ENCODE data around the gene GPANK1. TPM values are rescaled to one million over a fixed set of nuclear protein-coding genes. Genes with fewer than 3 reads are reported as not detected.

The GPANK1 gene
- total RNA-seq, 1 donor from 2014 or later: 30.1 TPM

DNA sequence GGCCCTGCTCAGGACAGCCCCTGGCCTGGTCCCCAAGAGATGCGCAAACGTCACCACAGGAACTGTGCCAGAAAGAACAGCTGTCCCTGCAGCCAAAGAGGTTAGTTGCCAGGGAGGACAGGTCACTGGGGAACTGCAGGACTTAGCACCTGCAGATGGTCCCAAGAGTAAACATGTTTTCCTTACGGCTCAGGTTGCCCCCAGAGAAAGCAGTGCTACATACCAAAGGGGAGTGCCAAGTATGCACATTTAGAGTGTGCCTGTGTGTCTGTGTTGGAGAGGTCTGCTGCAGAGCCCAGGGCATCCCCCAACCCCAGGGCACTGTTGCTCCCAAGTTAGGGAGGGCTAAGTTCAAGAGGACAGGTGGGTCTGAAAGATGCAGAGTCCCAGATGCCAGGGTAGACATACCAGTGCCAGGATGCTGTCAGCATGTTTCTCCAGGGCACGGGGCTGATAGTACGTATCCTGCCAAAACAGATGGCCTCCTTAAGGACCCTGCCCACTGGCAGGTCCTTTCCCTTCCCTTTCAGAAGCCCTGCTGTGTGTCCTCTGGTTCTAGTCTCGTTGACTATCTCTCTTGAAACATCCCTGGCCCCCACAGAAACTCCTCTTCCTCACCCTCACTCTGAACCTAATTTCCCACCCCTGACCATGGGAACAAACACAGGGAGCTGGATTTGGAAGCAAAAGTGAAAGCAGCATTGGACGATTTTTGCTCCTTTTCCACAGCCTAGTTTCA is 37.0 kb upstream of the GPANK1 start:
- Mint-ChIP-seq H3K27ac (ENCODE audit: unreplicated experiment) (peak overlapping the region; percentile 99), H3K4me3 (ENCODE audit: unreplicated experiment) (peak overlapping the region; percentile 94), H3K9me3 (ENCODE audit: unreplicated experiment) (peaks cover 10% of the 10 kb centered on the region), H3K27me3 (ENCODE audit: unreplicated experiment) (peaks cover 7% of the 10 kb centered on the region), H3K4me1 (ENCODE audit: low read depth, unreplicated experiment) (peaks cover 13% of the 10 kb centered on the region), H3K36me3 (ENCODE audit: unreplicated experiment) (no peaks in the 10 kb centered on the region)
- DNase-seq: peak; percentile 48
- TF ChIP-seq, protein P1, sequence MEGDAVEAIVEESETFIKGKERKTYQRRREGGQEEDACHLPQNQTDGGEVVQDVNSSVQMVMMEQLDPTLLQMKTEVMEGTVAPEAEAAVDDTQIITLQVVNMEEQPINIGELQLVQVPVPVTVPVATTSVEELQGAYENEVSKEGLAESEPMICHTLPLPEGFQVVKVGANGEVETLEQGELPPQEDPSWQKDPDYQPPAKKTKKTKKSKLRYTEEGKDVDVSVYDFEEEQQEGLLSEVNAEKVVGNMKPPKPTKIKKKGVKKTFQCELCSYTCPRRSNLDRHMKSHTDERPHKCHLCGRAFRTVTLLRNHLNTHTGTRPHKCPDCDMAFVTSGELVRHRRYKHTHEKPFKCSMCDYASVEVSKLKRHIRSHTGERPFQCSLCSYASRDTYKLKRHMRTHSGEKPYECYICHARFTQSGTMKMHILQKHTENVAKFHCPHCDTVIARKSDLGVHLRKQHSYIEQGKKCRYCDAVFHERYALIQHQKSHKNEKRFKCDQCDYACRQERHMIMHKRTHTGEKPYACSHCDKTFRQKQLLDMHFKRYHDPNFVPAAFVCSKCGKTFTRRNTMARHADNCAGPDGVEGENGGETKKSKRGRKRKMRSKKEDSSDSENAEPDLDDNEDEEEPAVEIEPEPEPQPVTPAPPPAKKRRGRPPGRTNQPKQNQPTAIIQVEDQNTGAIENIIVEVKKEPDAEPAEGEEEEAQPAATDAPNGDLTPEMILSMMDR (IDR thresholded peaks at IDR 0.05; ENCODE audit: partially characterized antibody, unreplicated experiment): no peak

DNA sequence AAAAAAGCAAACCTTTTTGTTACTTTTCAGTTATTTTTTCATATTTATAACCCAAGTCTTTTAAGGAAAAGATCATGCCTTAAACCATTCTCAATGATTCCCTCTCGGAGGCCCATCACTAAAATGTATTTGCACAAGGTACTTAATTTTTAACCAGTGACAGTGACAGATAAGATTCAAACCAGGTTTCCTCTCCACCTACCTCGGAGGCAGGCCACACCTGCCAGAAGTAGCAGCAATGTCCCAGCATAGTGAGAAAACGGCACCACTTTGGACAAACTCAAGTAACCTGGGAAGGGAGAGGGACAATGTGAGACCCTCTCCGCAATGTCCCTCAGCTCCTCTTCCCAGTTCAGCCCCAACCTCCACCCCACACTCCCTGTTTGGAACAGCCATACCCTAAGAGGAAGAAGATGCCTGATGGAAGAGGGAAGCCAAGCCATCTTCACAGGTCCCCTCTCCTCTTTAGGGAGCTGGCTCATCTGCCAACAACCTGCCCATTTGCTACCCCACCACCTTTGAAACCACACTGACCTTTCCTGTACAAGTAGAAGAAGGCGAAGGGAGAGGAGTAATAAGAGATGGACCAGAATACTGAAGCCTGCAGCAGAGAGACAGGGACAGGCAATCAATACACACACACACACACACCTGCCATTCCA is 36.1 kb upstream of the GPANK1 start:
- peak overlapping the region; percentile 62 for H3K27ac Mint-ChIP-seq (ENCODE audit: unreplicated experiment)
- no peaks in the 10 kb centered on the region for H3K36me3 Mint-ChIP-seq (ENCODE audit: unreplicated experiment)
- no peak for DNase-seq
- TF ChIP-seq, protein P1 (IDR thresholded peaks at IDR 0.05; ENCODE audit: partially characterized antibody, unreplicated experiment): no peak
- H3K27me3 Mint-ChIP-seq (ENCODE audit: unreplicated experiment): peaks cover 7% of the 10 kb centered on the region
- peaks cover 13% of the 10 kb centered on the region for H3K4me1 Mint-ChIP-seq (ENCODE audit: low read depth, unreplicated experiment)
- peaks cover 10% of the 10 kb centered on the region for H3K9me3 Mint-ChIP-seq (ENCODE audit: unreplicated experiment)
- peak overlapping the region; percentile 94 for H3K4me3 Mint-ChIP-seq (ENCODE audit: unreplicated experiment)

DNA sequence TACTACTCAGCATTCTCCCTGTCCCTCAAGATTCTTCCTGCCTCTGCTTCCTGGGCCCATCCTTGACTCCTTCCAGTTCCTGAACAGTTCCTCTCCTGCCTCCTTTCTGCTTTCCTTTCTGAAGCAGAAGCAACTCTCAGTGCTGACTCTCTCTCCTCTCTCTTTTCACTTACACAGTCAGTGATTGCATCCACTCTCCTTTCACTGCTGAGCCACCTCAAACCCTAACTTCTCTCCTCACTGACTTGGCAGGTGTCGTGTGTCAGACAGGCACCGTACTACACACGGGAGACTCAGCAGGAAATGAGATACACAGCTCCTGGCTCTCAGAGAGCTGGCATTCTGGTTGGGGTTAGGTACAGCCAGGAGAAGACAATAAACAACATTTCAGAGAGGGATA is 32.8 kb upstream of the GPANK1 start:
- no peak overlapping the region for H3K27ac Mint-ChIP-seq (ENCODE audit: unreplicated experiment)
- H3K4me3 Mint-ChIP-seq (ENCODE audit: unreplicated experiment): peak overlapping the region; percentile 39
- H3K9me3 Mint-ChIP-seq (ENCODE audit: unreplicated experiment): peaks cover 1% of the 10 kb centered on the region
- no peak for DNase-seq
- TF ChIP-seq, protein P1 (IDR thresholded peaks at IDR 0.05; ENCODE audit: partially characterized antibody, unreplicated experiment): no peak
- H3K27me3 Mint-ChIP-seq (ENCODE audit: unreplicated experiment): peaks cover 5% of the 10 kb centered on the region
- H3K4me1 Mint-ChIP-seq (ENCODE audit: low read depth, unreplicated experiment): peaks cover 13% of the 10 kb centered on the region
- no peaks in the 10 kb centered on the region for H3K36me3 Mint-ChIP-seq (ENCODE audit: unreplicated experiment)

DNA sequence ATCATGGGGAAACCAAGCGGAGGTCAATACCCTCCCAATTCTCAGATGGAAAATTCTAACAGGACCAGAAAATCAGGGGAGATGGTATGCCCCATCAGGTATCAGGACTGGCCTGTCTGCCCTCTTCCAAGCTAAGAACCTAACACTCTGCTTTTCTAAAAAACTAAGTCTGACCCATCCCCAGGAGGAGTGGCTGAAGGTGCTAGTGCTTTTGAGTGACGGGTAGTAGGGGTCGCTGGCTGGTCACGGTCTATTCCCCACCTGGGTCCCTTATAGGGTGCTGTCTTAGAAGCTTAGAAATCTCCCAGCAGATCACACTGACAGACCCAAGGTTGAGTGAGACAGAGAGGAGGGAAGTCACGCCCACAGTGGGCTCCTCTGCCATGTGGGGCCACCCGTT is 28.7 kb upstream of the GPANK1 start:
- H3K27ac Mint-ChIP-seq (ENCODE audit: unreplicated experiment): no peak overlapping the region
- TF ChIP-seq, protein P1 (IDR thresholded peaks at IDR 0.05; ENCODE audit: partially characterized antibody, unreplicated experiment): no peak
- H3K4me1 Mint-ChIP-seq (ENCODE audit: low read depth, unreplicated experiment): no peaks in the 10 kb centered on the region
- no peak overlapping the region for H3K4me3 Mint-ChIP-seq (ENCODE audit: unreplicated experiment)
- H3K9me3 Mint-ChIP-seq (ENCODE audit: unreplicated experiment): no peaks in the 10 kb centered on the region
- no peaks in the 10 kb centered on the region for H3K27me3 Mint-ChIP-seq (ENCODE audit: unreplicated experiment)
- no peak for DNase-seq
- no peaks in the 10 kb centered on the region for H3K36me3 Mint-ChIP-seq (ENCODE audit: unreplicated experiment)

DNA sequence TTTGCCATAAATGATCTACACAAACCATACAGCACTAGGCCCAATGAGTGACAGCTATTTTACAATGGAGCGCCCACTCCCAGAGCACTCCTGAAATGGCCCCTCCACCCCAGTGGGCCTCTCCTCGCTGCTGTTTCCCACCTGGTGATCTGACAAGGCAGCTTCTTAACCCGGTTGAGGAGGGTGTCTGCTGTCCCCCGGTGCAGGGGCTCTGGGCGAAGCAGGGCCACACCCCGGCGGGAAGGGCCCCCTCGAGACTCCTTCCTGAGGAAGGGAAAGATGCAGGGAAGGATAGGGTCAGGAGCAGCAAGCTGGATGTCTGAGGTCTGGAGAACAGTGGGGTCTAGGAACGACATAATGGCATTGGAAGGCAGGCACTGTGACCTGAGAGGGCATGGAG is 28.1 kb upstream of the GPANK1 start:
- DNase-seq: no peak
- Mint-ChIP-seq H3K9me3 (ENCODE audit: unreplicated experiment) (no peaks in the 10 kb centered on the region), H3K27me3 (ENCODE audit: unreplicated experiment) (no peaks in the 10 kb centered on the region), H3K4me1 (ENCODE audit: low read depth, unreplicated experiment) (no peaks in the 10 kb centered on the region), H3K36me3 (ENCODE audit: unreplicated experiment) (no peaks in the 10 kb centered on the region), H3K4me3 (ENCODE audit: unreplicated experiment) (no peak overlapping the region), H3K27ac (ENCODE audit: unreplicated experiment) (no peak overlapping the region)
- TF ChIP-seq, protein P1 (IDR thresholded peaks at IDR 0.05; ENCODE audit: partially characterized antibody, unreplicated experiment): no peak
